WI38 (cell line): Measurements from ENCODE around the gene CCR1.

Source experiments
- H3K4me3 ChIP-seq: 2 replicates; pipeline ENCODE4 v1.5.1; 2011; ENCODE audit warnings: low read depth, mild to moderate bottlenecking, control low read depth, low read length
- TF ChIP-seq, protein P1 (sequence below): IDR thresholded peaks from 2 replicates; pipeline ENCODE4 v1.5.1; 2012; ENCODE audit warnings: low read depth, mild to moderate bottlenecking, control low read depth, low read length

The CCR1 gene

DNA sequence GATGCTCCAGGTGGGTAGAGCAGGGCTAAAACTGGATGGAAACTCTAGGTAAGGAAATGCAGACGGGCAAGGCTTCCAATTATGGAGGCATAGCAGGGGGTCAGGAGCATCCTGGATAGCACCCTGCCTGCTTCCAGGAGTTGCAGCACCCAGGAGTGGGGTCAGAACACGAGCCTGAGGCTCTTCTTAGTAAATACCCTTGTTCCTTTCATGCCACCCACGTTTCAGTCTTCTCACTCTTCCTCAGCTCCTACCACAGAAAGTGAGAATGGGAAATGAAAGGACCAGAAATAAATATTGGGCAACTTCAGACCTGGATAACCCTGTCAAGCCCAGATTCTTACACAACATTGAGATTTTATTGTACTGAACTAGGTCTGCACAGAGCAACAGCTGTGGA lies 16.4 kb downstream of the CCR1 start:
- H3K4me3 ChIP-seq = no peak overlapping the region
- TF ChIP-seq, protein P1, sequence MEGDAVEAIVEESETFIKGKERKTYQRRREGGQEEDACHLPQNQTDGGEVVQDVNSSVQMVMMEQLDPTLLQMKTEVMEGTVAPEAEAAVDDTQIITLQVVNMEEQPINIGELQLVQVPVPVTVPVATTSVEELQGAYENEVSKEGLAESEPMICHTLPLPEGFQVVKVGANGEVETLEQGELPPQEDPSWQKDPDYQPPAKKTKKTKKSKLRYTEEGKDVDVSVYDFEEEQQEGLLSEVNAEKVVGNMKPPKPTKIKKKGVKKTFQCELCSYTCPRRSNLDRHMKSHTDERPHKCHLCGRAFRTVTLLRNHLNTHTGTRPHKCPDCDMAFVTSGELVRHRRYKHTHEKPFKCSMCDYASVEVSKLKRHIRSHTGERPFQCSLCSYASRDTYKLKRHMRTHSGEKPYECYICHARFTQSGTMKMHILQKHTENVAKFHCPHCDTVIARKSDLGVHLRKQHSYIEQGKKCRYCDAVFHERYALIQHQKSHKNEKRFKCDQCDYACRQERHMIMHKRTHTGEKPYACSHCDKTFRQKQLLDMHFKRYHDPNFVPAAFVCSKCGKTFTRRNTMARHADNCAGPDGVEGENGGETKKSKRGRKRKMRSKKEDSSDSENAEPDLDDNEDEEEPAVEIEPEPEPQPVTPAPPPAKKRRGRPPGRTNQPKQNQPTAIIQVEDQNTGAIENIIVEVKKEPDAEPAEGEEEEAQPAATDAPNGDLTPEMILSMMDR = no peak

DNA sequence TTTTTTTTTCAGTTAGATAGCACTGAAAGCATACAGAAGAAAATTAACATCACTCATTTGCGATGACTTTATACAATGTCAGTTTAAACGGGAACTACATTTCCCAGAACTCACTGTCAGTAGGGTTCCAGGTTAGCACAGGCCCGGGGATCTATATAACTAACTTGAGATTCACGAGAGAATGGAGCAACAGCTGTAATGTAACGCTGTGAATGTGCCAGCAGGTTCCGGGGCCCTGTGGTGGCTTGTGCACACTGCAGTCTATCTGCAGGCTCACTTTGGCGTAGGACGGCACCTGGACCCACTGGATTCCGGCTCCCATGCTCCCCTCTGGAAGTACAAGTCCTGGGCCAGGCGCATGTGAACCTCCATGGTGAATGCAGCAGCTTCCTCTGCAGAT lies 19.4 kb downstream of the CCR1 start:
- TF ChIP-seq, protein P1 = no peak
- no peak overlapping the region for H3K4me3 ChIP-seq

DNA sequence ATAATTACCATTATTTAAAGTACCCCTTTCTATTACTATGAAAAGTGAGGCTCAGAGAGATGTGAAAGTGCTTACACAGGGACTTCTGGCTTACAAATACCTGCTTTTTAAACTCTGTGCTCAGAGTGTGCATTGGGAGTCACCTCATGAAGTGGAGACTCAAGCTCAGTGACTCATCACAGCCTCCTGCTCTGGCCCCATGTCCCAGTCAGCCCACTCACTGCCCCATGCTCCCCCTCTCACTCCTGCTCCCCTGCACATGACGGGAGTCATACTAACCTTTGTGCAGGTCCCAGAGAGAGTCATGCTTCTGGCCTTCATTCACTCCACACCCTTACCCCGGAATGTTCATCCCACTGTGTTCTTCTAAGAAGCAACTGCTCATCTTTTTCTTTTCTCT lies 20.2 kb downstream of the CCR1 start:
- H3K4me3 ChIP-seq = no peak overlapping the region
- TF ChIP-seq, protein P1 = no peak

DNA sequence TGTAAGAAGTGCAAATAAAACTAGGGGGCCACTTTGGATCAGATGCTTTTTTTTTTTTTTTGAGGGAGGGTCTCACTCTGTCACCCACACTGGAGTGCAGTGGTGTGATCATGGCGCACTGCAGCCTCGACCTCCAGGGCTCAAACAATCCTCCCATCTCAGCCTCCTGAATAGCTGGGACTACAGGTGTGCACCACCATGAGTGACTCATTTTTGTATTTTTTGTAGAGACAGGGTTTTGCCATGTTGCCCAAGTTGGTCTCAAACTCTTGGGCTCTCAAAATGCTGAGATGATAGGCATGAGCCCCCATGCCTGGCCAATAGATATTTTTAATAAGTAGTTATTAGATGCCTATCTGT lies 20.8 kb downstream of the CCR1 start:
- TF ChIP-seq, protein P1 = no peak
- no peak overlapping the region for H3K4me3 ChIP-seq

DNA sequence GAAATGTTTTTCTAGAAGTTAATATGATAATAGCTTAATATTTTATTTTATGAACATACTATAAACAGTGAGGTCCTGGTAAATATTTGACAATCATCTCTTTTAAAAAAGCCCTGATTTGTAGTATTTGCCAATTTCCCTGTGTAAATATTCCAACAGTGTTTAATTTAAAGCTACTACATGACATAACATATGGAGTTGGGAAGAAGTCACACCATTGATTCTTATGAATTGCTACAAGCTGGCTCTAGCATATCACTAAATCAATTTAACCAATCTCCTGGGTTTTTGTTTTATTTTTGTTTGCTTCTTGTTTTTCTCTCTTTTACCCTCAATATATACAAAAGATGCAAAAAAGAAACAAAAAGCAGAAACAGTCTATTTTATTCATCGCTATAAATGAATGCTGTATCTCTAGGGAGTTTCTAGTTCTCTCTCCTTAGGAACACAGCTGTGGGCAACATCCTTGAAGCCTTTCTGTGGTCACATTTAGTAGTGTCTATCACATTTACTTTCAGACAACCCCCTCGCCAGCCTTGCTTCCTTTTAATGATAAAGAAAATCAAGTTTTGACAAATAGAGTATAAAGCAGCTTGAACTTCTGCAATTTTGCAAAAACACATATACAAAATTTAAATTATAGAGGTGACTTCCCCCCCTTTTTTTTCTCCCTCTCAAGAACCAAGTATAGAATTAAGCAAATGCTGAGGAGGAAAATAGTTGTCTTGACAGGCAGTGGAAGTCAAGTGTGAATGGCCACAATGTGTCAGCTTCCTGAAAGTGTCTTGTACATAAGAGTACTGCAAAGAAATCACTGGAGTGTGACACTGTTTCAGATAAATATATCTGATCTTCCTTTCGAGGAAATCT lies 21.4 kb downstream of the CCR1 start:
- H3K4me3 ChIP-seq = no peak overlapping the region
- TF ChIP-seq, protein P1 = no peak

DNA sequence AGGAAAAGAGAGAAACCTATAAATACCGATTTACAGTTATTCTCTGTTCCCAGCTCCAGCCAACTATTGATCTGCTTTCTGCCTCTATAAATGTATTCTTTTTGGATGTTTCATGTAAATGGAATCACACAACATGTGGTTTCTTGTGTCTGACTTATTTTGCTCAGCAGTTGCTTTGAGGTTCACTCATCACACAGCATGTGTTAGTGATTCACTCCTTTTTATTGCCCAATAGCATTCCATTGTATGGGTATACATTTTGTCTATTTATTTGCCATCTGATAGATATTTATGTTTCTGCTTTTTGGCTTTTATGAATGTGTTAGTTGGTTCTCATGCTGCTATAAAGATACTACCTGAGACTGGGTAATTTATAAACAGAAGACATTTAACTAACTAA lies 23.6 kb downstream of the CCR1 start:
- TF ChIP-seq, protein P1 = no peak
- no peak overlapping the region for H3K4me3 ChIP-seq

DNA sequence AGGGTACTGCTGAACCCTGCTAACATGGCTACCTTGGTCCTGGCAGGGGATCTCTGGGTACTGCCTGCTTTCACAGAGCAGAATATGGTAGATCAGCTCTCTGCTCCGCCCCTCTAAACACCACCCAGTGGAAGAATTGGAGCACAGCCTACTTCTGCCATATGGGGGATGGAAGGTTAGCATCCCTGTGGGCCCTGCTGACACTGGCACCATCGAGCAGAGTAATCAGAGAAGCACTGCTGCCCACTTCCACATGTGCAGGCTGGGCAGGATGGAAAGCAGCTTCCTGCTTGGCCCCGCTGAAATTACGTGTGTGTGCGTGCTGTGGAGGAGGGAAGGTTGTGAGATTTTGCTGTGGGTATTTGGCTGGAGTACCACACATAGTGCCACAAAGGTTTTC lies 24.8 kb downstream of the CCR1 start:
- TF ChIP-seq, protein P1 = no peak
- H3K4me3 ChIP-seq = no peak overlapping the region
